Activated B cell treated with CpG ODN at 0.5 μM for 24 hours (primary cell): ENCODE results near the gene EREG. TPM values are rescaled to one million over a fixed set of nuclear protein-coding genes. Genes with fewer than 3 reads are reported as not detected.

Experiments
- ATAC-seq: fragments of 200-7000 bp; cut with Tn5 transposase; one replicate; pipeline ENCODE4 v1.10.0; 2021; ENCODE audit warnings: low read depth, mild to moderate bottlenecking, moderate library complexity
- CTCF ChIA-PET: fragments of 350-600 bp; sonication (Branson Sonifier 250); formaldehyde crosslinking; loops from one replicate; lab custom pipeline; 2021; ENCODE audit warnings: antibody characterized with exemption; lab: Charles Lee
- POLR2A ChIA-PET: fragments of 350-600 bp; sonication (Branson Sonifier 250); formaldehyde crosslinking; loops from one replicate; lab custom pipeline; 2021; ENCODE audit warnings: antibody characterized with exemption; lab: Charles Lee
- DNase-seq: peaks from one replicate; pipeline ENCODE4 v3.0.0; 2022
- H3K27ac Mint-ChIP-seq: one replicate; pipeline ENCODE4 v1.8.0; 2020; ENCODE audit warnings: mixed read lengths
- H3K27me3 Mint-ChIP-seq: one replicate; pipeline ENCODE4 v1.8.0; 2021; ENCODE audit warnings: mixed read lengths
- H3K36me3 Mint-ChIP-seq: one replicate; pipeline ENCODE4 v1.8.0; 2021; ENCODE audit warnings: low read depth, mixed read lengths
- H3K4me1 Mint-ChIP-seq: one replicate; pipeline ENCODE4 v1.8.0; 2021; ENCODE audit warnings: mixed read lengths
- H3K4me3 Mint-ChIP-seq: one replicate; pipeline ENCODE4 v1.8.0; 2020; ENCODE audit warnings: mild to moderate bottlenecking, mixed read lengths
- H3K9me3 Mint-ChIP-seq: one replicate; pipeline ENCODE4 v1.8.0; 2020; ENCODE audit warnings: mixed read lengths
- CTCF ChIP-seq: fragments of 200-600 bp; IDR thresholded peaks from one replicate; pipeline ENCODE4 v1.8.0; 2022; ENCODE audit warnings: antibody characterized with exemption, mild to moderate bottlenecking
- intact Hi-C: fragments of 100-400 bp; cut with micrococcal nuclease; formaldehyde crosslinking; loops from one replicate; pipeline ENCODE4 v1.15.1; 2024
- total RNA-seq: library from RNA; stranded (reverse); gene quantifications from 2 replicates; pipeline ENCODE4 v1.2.3, GENCODE V29; 2022

EREG gene
- total RNA-seq, 1 donor from 2014 or later = not detected

DNA sequence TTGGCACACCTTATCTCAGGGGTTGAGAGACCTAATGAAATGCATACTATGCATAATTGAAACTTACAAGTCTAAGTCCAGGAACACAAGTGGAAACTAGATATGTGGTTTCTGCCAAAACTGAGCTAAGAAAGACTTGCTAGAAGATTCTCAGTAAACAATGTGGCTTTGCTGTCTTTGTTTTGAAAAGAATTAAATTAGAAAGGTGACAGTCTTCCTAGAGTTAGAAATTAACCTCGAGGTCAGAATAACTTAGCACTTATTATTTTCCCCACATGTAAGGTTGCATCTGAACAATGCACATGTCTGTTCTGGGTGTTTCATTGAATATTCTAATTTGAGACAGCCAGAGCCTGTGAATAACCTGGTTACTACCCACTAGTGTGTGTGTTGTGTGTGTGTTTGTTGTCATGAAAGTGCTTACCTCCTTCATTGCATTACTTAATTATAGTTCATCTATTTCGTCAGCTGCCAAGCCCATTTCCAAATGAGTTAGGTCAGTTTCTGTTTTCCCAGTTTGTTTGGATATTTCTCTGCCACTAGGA, 1.5 kb downstream of the EREG start:
- TF ChIP-seq CTCF = no peak
- Mint-ChIP-seq H3K36me3 (no peaks in the 10 kb centered on the region), H3K27me3 (peaks cover 40% of the 10 kb centered on the region), H3K4me1 (peaks cover 15% of the 10 kb centered on the region), H3K27ac (no peak overlapping the region), H3K9me3 (no peaks in the 10 kb centered on the region), H3K4me3 (no peak overlapping the region)
- DNase-seq (no peak), ATAC-seq (no peak)
- intact Hi-C loops = no loop called here
- POLR2A ChIA-PET = no interaction called here
- CTCF ChIA-PET = no interaction called here

GRCh38 chr4:74367656-74368290, 2.8 kb downstream of the EREG start:
- ATAC-seq (no peak), DNase-seq (no peak)
- ChIA-PET CTCF (no interaction called here), POLR2A (no interaction called here)
- Mint-ChIP-seq H3K4me3 (no peak overlapping the region), H3K27me3 (peaks cover 35% of the 10 kb centered on the region), H3K9me3 (no peaks in the 10 kb centered on the region), H3K27ac (no peak overlapping the region), H3K36me3 (no peaks in the 10 kb centered on the region), H3K4me1 (peaks cover 15% of the 10 kb centered on the region)
- TF ChIP-seq CTCF = no peak
- intact Hi-C loops = no loop called here

DNA sequence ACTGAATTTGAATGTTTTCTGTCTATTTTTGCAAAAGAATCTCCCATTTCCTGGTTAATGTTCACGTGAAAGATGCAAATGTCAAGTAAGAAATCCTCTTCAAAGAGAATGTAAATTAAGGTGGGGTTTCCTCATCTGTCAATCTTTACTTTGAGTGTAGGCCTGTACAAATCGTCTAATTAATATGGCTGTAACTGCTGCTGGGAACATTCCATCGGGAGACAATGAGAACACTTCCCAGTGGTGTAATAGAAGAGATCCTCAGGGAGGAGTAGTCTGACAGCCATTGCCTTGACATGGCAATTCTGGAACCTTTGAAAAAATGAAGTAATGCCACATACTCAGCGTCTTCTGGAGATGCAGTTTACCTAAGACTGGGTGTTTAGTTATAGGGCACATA, 3.7 kb downstream of the EREG start:
- Mint-ChIP-seq H3K9me3 (no peaks in the 10 kb centered on the region), H3K4me3 (no peak overlapping the region), H3K36me3 (no peaks in the 10 kb centered on the region), H3K4me1 (peaks cover 15% of the 10 kb centered on the region), H3K27me3 (peaks cover 31% of the 10 kb centered on the region), H3K27ac (no peak overlapping the region)
- ChIA-PET POLR2A (no interaction called here), CTCF (no interaction called here)
- intact Hi-C loops = no loop called here
- DNase-seq = no peak
- ATAC-seq = no peak
- TF ChIP-seq CTCF = no peak

DNA sequence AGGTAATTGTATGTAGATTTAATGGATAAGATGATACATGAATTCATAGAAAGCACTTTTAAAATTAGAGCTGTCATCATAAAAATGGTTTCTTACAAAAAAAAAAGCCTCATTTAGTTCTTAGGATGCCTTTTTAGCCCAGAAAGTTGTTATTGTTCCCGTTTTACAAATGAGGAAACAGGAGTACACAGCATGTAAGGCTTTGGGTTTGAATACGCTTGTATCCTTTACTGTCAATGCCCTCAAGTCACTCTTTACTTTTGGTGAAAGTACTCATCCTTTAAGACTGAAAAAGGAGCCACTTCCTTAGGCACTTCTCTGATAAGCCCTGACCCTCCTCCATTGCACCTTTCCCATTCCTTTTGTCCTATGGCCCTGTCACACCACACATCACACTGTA, 4.9 kb downstream of the EREG start:
- peaks cover 23% of the 10 kb centered on the region for H3K27me3 Mint-ChIP-seq
- ATAC-seq (no peak), DNase-seq (no peak)
- no peak for TF ChIP-seq CTCF
- ChIA-PET CTCF (interaction anchor here (0.6 to 4.2 kb wide), 5 partner anchors 162 to 1712 kb away, joined by 3 to 17 read pairs (median 5); no protein-coding TSS in a partner anchor), POLR2A (no interaction called here)
- H3K36me3 Mint-ChIP-seq = no peaks in the 10 kb centered on the region
- no peak overlapping the region for H3K27ac Mint-ChIP-seq
- no peaks in the 10 kb centered on the region for H3K9me3 Mint-ChIP-seq
- no peak overlapping the region for H3K4me3 Mint-ChIP-seq
- intact Hi-C loops = loop anchor here (5.0 to 10.0 kb wide), 3 partner anchors 505 to 922 kb away; partner anchors contain the start of gene PARM1
- peaks cover 5% of the 10 kb centered on the region for H3K4me1 Mint-ChIP-seq

DNA sequence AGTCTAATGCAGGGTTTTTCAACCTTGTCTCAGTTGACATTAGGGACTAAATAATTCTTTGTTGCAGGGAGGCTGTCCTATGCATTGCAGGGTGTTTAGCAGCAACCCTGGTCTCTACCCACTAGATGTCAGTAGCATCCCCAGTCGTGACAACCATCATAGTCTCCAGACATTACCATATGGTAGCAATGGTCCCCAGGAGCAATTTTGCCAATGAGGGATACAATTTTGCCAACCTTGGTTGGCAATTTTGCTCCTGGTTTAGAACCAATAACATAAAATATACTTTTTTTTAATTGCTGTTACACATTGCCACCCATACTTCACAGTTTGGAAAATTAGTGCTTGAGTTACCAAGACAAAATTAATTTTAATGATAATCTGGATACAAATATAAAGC, 6.0 kb downstream of the EREG start:
- ATAC-seq (peak; percentile 71), DNase-seq (no peak)
- H3K36me3 Mint-ChIP-seq = no peaks in the 10 kb centered on the region
- H3K27me3 Mint-ChIP-seq = peaks cover 15% of the 10 kb centered on the region
- intact Hi-C loops = loop anchor here (1.0 to 10.0 kb wide), 4 partner anchors 304 to 921 kb away; partner anchors contain the start of gene PARM1
- POLR2A ChIA-PET = no interaction called here
- no peak overlapping the region for H3K27ac Mint-ChIP-seq
- no peak overlapping the region for H3K4me3 Mint-ChIP-seq
- H3K4me1 Mint-ChIP-seq = no peaks in the 10 kb centered on the region
- H3K9me3 Mint-ChIP-seq = no peaks in the 10 kb centered on the region
- CTCF ChIA-PET = interaction anchor here (1.1 to 4.2 kb wide), 4 partner anchors 162 to 305 kb away, joined by 3 to 17 read pairs (median 6); no protein-coding TSS in a partner anchor
- TF ChIP-seq CTCF = no peak
